Stimulated activated CD4-positive, alpha-beta T cell treated with anti-CD3 and anti-CD28 coated beads, Interleukin-2, amount 100 ng/mL, for 24 hours (primary cell): ENCODE measurements around the gene FAM222A.
"Not testable (repeated sequence)": the region's sequence is repeated elsewhere in the genome, so short reads cannot be mapped to it uniquely, and the experiment has no call there.

Source experiments
- DNase-seq, 2 donors: peaks; one replicate each; pipeline ENCODE4 v3.0.0-alpha.2; 2020

FAM222A gene

DNA sequence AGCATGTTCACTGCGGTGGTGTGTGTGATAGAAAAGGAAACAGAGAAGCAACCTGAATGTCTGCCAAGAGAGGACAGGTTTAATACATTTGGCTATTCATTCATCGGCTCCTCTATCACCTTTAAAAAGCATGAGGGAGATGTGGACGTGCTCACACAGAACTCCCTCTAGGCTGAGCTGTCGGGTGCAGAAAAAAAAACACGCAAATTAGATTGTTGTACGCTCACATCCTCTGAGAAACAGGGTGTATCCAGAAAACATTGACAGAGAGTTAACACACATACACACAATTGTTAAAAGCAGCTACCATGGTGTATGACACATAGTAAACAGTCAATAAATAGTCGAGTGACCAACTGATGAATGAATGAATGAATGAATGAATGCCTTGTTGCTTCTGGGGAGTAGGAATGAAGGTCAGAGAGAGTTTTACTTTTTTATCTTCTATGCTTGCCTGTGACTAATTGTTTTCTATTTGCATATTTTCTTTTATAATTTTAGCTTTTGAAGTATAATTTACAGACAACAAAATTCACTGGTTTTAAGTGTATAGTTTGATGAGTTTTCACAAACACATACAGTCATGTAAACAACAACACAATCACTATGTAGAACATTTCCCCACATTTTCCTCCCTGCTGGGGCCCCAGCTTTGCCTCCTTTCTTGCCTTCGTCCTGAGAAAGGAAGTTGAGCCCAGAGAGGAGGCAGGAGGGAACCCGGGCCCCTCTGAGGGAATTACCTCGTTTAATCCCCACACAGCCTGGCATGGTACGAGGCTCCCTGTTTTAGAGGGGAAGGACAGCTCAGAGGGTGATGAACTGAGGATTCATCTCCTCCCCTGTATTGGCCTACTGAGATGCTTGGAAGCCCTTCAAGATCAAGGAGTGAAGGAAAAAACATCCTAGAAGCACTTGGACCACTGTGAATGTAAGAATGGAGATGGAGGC, 19.7 kb upstream of the FAM222A start:
- no peak for DNase-seq

DNA sequence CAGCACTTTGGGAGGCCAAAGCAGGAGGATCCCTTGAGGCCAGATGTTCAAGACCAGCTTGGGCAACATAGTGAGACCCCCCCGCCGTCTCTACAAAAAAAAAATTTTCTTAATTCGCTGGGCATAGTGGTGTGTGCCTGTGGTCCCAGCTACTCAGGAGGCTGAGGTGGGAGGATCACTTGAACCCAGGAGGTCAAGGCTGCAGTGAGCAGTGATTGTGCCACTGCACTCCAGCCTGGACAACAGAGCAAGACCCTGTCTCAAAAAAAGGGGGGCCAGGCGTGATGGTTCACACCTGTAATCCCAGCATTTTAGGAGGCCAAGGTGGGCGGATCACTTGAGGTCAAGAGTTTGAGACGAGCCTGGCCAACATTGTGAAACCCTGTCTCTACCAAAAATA, 19.0 kb upstream of the FAM222A start:
- DNase-seq: not testable (repeated sequence)

DNA sequence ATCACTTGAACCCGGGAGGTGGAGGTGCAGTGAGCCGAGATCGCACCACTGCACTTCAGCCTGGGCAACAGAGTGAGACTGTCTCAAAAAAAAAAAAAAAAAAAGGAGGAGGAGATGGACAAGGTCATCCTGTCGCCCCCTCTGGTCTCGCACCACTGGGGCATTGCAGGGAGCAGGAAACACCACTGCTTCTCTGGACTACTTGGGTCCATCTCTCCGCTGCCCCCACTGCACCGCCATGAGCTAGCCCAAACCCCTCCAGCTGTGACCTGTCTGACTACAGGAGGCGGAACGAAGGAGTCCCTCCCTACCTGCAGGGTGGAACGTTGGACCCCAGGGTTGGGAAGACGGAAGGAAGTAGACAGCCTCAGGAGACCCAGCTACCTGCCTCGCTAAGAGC, 18.2 kb upstream of the FAM222A start:
- no peak for DNase-seq

DNA sequence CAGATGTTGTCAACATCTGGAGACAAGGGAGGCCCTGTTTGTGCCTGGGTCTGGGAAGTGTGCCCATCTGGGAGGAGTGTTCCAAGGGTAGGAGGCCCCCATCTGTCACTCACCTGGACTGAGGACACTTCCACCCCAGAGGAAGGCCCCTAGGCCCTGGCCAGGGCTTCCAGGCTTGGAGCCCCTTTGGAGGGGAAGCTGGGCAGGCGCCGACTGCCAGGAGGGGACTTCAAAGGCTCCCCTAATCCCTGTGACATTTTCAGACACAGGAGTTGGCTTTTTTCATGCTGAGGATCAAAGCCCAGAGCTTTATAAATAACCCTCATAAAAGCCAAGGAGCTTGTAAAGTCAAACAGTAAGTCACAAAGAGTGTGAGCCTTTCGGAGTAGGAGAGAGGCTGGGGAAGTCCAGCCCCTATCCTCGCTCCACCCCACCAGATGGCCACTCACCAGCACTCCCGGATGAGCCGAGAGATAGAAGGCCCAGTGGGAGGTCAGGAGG, 17.6 kb upstream of the FAM222A start:
- no peak for DNase-seq

DNA sequence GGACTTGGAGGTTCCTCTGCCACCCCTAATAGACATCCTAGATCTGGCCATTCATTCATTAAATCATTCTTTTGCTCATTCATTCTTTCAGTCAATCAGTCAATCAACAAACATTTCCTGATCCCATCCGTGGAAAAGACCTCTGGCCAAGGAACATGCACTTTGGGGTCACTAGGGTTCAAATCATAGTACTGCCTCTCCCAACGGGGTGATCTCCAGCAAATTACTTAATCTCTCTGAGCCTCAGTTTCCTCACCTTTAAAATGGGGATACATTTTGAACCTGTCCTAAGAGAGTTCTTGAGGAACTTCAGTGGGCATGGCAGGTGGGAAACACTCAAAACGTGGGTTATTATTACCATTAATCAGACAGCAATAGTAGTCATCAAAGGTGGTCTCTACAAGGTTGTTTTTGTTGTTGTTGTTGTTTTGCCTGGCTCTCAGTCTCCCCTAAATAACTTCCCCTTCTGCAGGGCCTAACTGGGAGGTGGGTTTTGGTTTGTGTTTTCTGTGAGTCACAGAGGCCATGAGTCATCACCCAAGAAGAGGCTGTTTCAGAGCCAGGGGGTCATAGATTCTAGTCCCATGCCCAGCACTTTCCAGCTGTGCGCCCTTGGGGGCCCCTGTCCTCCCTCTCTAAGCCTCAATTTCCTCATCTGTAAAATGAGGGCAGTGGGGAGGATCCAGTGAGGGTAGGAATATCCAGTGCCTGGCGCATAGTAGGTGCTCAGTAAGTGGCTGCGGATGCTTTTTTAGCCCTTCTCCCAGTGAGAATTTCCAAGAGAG, 16.9 kb upstream of the FAM222A start:
- no peak for DNase-seq

DNA sequence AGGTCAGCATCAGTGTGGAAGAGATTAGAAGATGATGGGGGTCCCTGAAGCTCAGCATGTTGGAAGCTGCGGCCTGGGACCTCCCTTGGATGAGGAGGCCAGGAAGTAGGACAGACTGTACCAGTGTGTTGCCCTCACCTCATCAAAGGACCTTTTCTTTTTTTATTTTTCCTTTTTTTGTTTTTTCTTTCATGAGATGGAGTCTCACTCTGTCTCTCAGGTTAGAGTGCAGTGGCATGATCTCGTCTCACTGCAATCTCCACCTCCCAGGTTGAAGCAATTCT, 16.4 kb upstream of the FAM222A start:
- DNase-seq: no peak

DNA sequence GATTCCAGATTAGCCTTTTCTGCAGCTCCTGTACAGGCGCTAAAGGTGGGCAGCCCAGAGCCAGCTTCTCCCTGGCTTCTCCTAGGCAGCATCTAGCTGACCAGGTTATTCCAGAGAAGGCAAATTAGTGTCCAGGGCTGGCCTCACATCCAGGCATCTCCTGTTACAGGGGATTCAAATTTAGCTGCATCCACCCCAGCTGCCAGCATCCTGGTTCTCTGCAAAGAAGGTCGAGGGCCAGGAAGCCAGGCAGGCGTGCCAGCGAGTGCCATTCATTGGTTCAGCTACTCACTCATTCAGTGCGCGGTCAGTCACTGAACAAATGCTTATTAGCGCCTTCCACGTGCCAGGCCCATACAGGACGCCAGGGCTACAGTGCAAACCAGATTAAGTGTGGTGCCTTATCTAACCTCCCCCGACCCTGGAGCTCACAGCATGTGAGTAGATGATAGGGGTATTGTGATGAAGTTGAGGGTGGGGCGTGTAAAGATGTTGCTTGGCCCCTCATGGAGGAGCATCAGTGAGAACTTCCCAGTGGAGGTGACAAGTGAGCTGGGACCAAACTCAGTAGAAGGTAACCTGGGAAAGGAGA, 15.7 kb upstream of the FAM222A start:
- DNase-seq: no peak

DNA sequence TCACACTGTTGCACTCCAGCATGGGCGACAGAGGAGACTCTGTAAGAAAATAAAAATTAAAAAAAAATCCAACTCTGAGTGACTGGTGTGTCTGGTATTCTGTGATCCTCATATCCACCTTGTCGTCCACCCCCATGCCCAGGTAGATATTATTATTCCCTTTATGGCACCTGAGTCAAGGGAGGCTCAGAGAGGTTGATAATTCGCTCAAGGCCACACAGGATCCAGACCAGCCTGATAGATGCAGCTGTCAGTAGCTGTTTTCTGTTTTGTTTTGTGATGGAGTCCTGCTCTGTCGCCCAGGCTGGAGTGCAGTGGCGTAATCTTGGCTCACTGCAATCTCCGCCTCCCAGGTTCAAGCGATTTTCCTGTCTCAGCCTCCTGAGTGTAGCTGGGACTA, 14.8 kb upstream of the FAM222A start:
- no peak for DNase-seq

DNA sequence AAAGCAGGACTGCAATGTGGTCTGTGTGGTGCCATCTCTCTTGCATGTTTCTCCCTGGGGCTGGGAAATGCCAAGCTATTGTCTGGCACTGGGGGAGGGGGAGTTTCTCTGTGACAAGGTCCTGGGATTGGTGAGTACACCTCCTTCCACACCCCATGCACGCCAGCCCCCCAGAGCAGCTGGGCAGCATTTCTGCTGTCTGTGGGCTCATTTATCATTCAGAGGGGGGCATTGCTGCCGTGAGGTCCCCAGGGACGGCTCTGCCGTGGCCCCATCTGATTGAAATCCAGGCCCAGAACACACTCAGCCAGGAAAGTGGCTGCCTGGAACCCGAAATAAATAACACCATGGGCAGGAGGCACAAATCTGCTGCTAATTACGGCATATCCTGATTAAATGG, 12.6 kb upstream of the FAM222A start:
- DNase-seq: no peak

DNA sequence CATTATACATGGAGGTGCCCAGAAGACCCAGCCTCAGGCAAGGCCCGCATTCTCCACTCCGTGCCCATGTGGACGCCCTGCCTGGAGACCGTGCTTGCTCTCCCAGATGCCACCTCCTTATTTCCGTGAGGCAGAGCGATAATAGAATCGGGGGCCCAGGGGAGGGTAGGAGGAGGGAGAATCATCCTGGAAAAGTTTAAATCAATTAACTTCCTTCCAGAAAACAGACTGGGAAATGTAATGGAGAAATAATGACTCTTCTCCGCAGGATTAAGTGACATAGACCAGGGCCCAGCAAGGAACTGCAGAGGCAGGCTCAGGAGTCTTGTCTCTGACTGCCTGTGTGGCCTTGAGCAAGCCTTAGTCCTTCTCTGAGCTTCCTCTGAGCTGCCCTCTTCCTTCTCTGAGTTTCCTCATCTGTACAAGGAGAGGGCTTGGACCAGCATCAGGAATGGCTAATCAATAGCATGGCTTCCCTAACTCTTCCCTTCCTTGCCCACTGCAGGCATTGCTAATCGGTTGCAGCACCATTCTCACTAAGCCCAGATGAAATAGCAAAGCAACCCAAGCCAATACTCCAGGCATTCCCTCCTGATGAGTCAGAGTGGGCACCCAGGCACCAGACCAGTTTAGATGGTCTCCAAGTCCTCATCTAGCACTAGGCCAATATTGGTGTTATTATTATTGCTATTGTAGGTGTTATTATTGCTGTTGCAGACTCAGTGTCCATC, 11.3 kb upstream of the FAM222A start:
- DNase-seq: no peak

DNA sequence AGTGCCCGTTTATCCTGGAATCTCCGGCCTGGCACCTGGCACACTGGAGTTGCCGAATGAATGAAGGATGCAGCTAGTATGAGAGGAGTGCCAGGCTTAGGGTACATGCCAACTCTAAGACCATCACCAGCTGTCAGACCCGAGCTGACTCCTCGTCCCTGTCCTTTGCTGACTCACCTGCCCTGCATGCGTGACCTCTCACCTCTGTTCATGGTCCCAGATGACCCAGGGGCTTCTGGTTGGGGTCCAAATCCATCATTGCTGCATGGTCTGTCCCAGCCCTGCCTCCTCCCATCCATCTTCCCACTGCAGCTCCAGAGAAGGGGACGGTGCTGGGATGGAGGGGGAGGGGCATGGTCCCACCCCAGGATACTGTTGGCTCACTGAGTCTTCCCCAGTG, 9.9 kb upstream of the FAM222A start:
- no peak for DNase-seq

DNA sequence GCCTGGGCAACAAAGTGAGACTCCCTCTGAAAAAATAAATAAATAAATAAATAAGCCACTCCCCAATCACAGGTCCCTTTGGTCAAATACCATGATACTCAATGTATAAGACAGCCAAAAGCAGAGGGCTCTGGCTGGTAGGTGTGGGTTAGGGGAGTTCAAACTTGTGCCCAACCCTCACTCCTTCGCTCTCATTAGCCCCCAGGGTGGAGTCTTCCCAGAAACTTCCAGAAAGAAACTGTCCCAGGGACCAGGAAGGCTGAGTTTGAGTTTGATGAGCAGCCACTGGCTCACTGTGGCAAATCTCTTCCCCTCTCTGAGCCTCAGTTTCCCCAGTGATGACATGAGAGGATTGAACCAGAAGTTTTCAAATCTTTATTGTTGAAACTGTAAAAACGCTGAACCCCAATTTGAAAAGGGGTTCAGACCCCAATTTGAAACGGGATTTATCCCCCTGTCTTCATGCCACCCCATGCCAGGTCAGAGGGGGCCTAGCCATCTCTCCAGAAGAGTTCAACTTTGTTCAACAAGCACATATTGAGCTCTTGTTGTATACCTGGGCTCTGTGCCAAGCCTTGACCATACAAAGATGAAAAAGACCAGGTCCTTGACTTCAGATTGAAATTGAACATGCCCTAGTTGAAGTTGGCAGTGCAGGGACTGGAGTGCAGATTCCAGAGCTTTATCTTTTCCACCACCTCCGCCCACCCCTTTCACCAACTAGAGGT, 9.1 kb upstream of the FAM222A start:
- DNase-seq: no peak

DNA sequence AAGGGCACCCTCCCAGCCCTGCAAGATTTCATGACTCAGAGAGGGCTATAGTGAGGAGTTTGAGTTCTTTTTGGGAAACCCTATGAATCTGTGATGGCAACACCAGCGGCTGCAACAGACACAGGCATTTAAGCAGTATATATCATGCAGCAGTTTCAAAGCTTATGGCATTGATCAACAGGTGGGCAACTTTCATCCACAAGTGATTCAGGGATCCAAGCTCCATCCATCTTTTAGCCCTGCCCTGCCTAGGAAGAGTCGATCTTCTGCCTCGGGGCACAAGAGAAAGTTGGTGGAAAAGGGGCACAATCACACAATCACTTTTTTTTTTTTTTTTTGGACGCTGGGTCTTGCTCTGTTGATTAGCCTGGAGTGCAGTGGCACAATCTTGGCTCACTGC, 8.3 kb upstream of the FAM222A start:
- no peak for DNase-seq

DNA sequence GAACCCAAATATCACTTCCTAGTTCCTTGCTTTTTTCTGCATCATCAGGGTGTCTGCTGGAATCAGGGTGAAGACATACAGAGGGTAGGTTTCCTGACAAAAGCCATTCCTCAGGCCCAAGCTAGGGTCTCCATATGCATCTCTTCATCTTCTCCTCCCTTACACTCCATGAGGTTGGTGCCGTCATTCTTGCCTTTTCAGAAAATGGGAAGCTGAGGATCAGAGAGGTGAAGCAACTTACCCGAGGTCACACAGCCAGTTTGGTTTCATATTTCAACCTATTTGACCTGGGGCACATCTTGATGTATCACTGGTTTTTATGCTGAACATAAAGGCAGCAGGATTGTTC, 7.3 kb upstream of the FAM222A start:
- no peak for DNase-seq

DNA sequence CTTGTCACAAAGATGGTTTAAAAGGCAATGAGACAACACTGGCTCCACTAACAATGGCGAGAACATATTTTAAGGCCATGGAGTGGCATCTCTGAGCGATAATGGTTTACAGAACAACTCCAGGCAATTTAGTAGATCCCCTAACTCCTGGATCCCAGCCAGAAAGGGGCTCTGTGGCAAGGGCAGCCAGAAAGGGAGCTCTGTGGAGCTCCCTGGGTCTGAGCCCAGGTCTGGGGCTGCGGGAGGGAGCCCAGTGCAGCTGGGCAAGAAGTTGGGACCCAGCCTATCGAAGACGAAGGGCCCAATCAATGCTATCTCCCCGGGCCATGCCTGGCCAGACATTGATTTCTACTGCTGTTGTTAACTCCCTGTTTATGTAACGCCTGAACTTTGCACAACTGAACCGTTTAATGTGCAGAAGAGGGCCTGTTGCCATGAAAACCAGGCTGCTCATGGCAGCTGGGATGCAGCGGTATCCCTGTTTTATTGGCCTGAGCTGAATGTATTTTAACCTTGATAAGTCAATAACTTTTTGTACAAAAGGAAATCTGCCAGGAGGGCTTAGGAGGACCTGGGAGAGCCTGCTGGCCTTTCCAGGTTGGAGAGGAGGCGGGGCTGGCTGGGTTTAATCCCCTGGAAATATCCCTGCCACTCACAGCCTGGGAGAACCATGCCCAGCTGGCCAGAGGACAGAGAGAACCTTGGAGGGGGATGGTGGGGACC, 6.7 kb upstream of the FAM222A start:
- no peak for DNase-seq

DNA sequence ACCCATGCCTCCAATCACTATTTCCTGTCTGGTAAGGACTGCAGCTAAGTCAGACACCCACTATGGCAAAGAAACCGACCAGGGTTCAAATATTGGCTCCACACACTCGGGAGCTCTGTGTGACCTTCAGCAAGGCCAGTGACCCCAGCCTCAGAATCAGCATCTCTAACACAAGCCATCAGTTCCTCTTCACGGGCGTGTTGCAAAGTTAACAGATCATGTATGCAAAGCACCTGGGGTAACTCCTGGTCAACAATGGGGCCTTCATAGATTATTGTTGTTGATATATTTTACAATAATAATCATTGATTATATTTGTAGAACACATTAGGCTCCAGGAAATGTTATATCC, 6.2 kb upstream of the FAM222A start:
- no peak for DNase-seq

DNA sequence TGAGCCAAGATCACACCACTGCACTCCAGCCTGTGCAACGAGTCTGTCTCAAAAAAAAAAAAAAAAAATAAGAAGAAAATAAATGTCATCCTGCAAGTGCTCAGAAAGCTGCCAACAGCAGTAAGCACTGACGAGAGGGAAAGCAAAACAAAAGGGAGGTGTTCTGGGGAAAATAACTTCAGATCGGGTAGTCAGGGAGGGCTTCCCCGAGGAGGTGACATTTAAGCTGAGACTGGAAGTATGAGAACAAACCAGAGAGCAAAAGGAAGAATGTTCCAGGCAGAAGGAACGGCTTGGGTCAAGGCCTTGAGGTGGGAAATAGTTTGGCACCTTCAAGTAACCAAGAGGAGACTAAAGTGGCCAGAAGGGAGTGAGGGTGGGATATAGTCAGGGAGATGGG, 4.7 kb upstream of the FAM222A start:
- no peak for DNase-seq

DNA sequence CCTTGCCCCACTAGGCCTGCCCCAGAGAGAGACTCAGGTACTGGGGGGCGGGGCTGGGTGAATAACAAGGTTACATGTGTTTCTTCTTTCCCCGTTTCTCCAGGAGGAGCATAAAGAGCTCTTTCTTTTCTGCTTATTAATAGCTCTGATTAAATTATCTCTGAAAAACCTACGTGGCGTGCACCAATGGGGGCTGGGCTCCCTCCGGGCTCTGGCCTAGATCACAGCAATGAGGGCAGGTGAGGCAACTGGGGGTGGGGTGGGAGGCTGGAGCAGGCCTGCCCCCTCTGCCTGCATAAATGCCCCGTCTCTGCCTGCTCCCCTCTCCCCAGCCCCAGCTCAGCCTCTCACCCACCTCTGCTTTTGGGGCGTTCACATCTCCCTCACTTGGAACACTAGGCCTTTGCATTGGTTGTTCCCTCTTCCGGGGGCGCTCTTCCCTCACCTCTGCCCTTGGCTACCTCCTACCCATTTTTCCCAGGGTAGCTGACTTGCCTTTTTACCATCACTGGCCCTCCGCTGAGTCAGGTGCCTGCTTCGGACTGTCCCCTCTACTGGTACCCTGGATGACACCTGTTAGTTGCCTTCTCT, 4.1 kb upstream of the FAM222A start:
- DNase-seq: no peak

DNA sequence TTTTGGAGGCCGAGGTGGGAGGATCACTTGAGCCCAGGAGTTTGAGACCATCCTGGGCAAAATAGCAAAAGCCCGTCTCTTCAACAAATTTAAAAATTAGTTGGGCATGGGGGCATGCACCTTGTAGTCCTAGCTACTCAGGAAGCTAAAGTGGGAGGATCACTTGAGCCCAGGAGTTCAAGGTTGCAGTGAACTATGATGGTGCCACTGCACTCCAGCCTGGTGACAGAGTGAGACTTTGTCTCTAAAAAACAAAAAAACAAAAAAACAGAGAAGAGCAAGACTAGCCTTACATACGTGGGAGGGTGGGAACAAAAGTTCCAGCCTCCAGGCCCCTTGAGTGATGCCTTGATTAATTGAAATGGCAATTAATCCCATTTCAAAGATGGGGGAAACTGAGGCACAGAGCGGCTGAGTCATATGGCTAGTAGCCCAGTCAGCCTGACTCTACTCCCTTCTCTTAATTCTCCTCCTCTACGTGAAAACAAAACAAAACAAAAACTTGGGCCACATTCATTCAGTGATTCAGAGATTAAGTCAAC, 3.3 kb upstream of the FAM222A start:
- DNase-seq: no peak

DNA sequence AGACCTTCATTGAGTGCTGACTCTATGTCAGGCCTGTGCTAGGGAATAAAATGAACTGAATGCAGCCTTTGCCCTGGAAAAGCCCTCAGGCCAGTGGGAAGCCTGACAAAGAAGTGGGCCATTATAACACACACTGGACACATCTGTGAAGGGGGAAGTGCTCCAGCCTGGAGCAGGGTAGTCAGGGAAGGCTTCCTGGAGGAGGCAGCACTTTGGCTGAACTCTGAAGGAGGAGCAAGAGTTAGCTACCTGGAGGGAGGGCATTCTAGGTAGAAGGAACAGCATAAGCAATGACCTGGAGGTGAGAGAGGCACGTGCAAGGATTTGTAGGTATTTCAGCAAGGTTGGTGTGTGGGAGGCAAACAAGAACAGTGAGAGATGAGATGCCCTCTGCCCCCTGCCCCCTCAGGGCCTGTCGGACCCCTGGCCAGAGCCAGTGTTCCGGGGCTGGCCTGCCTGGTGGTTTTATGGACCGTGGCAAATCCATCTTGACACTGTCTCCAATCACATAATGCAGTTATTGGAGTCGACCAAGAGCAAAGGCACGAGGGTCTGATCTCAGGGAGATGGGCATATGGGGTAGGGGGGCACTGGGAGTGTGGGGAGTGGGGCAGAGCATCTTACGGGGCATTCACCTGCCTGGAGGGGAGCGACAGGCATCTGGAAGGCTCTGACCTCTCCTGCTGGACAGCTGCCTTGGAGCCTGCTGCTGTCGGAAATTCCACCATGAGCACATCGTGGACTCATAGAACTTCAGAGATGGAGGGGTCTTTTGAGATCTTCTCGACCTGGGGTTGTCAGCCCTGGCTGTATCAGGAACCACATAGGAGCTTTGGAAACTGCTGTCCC, 2.7 kb upstream of the FAM222A start:
- no peak for DNase-seq
